Sigmoid colon (tissue), 7 donors: ENCODE measurements around the gene SNX24. TPM values are rescaled to one million over a fixed set of nuclear protein-coding genes. Genes with fewer than 3 reads are reported as not detected.

ENCODE experiments used
- DNase-seq: peaks from one replicate; pipeline ENCODE4 v3.0.0-alpha.2; 2019
- H3K27ac ChIP-seq, 4 donors: fragments of 200-600 bp; sonication (generic); one replicate each; pipeline ENCODE4 v1.5.1; 2016 to 2019; ENCODE audit warnings: mild to moderate bottlenecking in 1 of 4
- H3K27me3 ChIP-seq, 3 donors: fragments of 200-600 bp; sonication (generic); one replicate each; pipeline ENCODE4 v1.5.1; 2019; ENCODE audit warnings: mild to moderate bottlenecking in 1 of 3
- H3K36me3 ChIP-seq, 4 donors: fragments of 200-600 bp; sonication (generic); one replicate each; pipeline ENCODE4 v1.5.1; 2016 to 2019
- H3K4me1 ChIP-seq, 4 donors: fragments of 200-600 bp; sonication (generic); one replicate each; pipeline ENCODE4 v1.5.1; 2017 to 2019
- H3K4me3 ChIP-seq, 4 donors: fragments of 200-600 bp; sonication (generic); one replicate each; pipeline ENCODE4 v1.5.1; 2017 to 2019; ENCODE audit warnings: mild to moderate bottlenecking in 2 of 4, moderate library complexity in 1 of 4
- H3K9me3 ChIP-seq, 4 donors: fragments of 200-600 bp in 3 of 4; sonication (generic) in 3 of 4; one replicate each; pipeline versions ENCODE4 v1.5.1 to v1.6.1; 2013 to 2019
- CTCF ChIP-seq, 4 experiments: fragments of 450-650 bp in 3 of 4; fragments of 200-600 bp in 1 of 4; IDR thresholded peaks; one replicate each; pipeline ENCODE4 v1.5.1; 2016 to 2019; ENCODE audit warnings: antibody characterized with exemption in 4 of 4, mild to moderate bottlenecking in 3 of 4, moderate library complexity in 2 of 4
- EP300 ChIP-seq, 4 donors: sonication (generic); formaldehyde crosslinking; IDR thresholded peaks; one replicate each; pipeline ENCODE4 v1.6.1; 2017; ENCODE audit warnings: antibody characterized with exemption in 4 of 4
- POLR2A ChIP-seq, 2 donors: fragments of 450-650 bp; IDR thresholded peaks; one replicate each; pipeline ENCODE4 v1.6.1; 2016; ENCODE audit warnings: antibody characterized with exemption in 2 of 2, mild to moderate bottlenecking in 2 of 2, moderate library complexity in 2 of 2
- POLR2AphosphoS5 ChIP-seq, 4 donors: sonication (generic); formaldehyde crosslinking; IDR thresholded peaks; one replicate each; pipeline ENCODE4 v1.6.1; 2017; ENCODE audit warnings: antibody characterized with exemption in 4 of 4
- WGBS, 2 donors: extraction: QIAGEN DNeasy Blood & Tissue Kit; methylation state at CpG; one replicate each; pipeline ENCODE4 v1.1.7; 2013; 5-methylcytosine and 5-hydroxymethylcytosine counted together
- intact Hi-C: fragments of 100-400 bp; cut with DNase I; formaldehyde crosslinking; loops from one replicate; pipeline ENCODE4 v1.15.1; 2023
- polyA plus RNA-seq, 3 donors: library from polyadenylated mRNA; stranded (reverse); fragments of 200-250 nt; gene quantifications; one replicate each; pipeline ENCODE4 v1.2.3, GENCODE V29; 2013
- total RNA-seq, 4 donors: library from RNA; depleted of rRNA; stranded (reverse); fragments of >200 nt; gene quantifications; one replicate each; pipeline ENCODE4 v1.1.0, GENCODE V29; 2016
- donor health status: healthy with polysubstance abuse.
- donor health status: Bipolar disorder and iron deficiency.
- donor health status: healthy.

Gene SNX24
- total and polyA plus RNA-seq, 7 donors, result 7.3 to 28.2 (median 10.7) TPM

- DNase-seq, result no peak
- Histone ChIP-seq H3K9me3 (no peaks in the 10 kb centered on the region), H3K27ac (no peak overlapping the region), H3K4me3 (no peak overlapping the region), H3K27me3 (no peaks in the 10 kb centered on the region), H3K36me3 (peaks cover 0 to 48% (median 9%) of the 10 kb centered on the region in 4 donors), H3K4me1 (no peaks in the 10 kb centered on the region)
- no peak for TF ChIP-seq POLR2A (IDR thresholded peaks at IDR 0.05)
- TF ChIP-seq EP300 (IDR thresholded peaks at IDR 0.05), result no peak
- TF ChIP-seq POLR2AphosphoS5 (IDR thresholded peaks at IDR 0.05), result no peak
- no peak for TF ChIP-seq CTCF (IDR thresholded peaks at IDR 0.05)
- WGBS, 2 donors, result 89 to 94% methylated on average over 5 of the region's 5 CpGs
- intact Hi-C loops, result no loop called here
Measured at GRCh38 chr5:122816756-122817155, 28.7 kb upstream of the SNX24 start.

GRCh38 chr5:122831984-122832383, 13.4 kb upstream of the SNX24 start:
- Histone ChIP-seq H3K9me3 (no peaks in the 10 kb centered on the region), H3K36me3 (peaks cover 0 to 38% (median 6%) of the 10 kb centered on the region in 4 donors), H3K27me3 (no peaks in the 10 kb centered on the region), H3K4me3 (no peak overlapping the region), H3K27ac (no peak overlapping the region), H3K4me1 (no peaks in the 10 kb centered on the region)
- 85 to 90% methylated on average over 1 of the region's 1 CpG for WGBS, 2 donors
- intact Hi-C loops, result no loop called here
- DNase-seq, result no peak
- TF ChIP-seq EP300 (IDR thresholded peaks at IDR 0.05), result no peak
- no peak for TF ChIP-seq CTCF (IDR thresholded peaks at IDR 0.05)
- no peak for TF ChIP-seq POLR2A (IDR thresholded peaks at IDR 0.05)
- TF ChIP-seq POLR2AphosphoS5 (IDR thresholded peaks at IDR 0.05), result no peak

DNA sequence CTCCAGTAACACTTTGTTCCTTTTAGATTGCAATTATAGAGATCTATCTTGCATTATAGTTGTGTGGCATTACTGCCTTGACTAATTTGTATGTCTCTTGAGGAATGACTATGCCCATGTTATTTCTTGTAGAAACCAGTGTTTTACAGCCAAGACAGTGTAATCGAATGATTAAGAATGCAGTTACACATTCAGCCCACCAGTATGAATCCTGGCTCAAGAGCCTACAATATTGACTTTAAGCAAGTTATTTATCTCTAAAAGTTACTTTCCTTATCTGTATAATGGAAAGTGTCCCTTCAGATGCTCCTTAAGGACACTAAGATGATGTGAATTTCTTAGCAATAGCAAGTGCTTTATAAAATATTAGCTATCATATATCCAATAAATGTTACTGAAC, 9.7 kb upstream of the SNX24 start:
- TF ChIP-seq CTCF (IDR thresholded peaks at IDR 0.05) (no peak), EP300 (IDR thresholded peaks at IDR 0.05) (no peak), POLR2A (IDR thresholded peaks at IDR 0.05) (no peak), POLR2AphosphoS5 (IDR thresholded peaks at IDR 0.05) (no peak)
- intact Hi-C loops, result no loop called here

GRCh38 chr5:122836947-122837346, 8.5 kb upstream of the SNX24 start:
- intact Hi-C loops, result no loop called here
- H3K36me3 ChIP-seq, result no peaks in the 10 kb centered on the region
- no peak for DNase-seq
- no peak overlapping the region for H3K4me3 ChIP-seq
- TF ChIP-seq POLR2A (IDR thresholded peaks at IDR 0.05) (no peak), CTCF (IDR thresholded peaks at IDR 0.05) (no peak), EP300 (IDR thresholded peaks at IDR 0.05) (no peak), POLR2AphosphoS5 (IDR thresholded peaks at IDR 0.05) (no peak)
- H3K4me1 ChIP-seq, result no peaks in the 10 kb centered on the region
- H3K27ac ChIP-seq, result no peak overlapping the region
- 85 to 93% methylated on average over 3 of the region's 3 CpGs for WGBS, 2 donors
- H3K9me3 ChIP-seq, result no peaks in the 10 kb centered on the region
- H3K27me3 ChIP-seq, result no peaks in the 10 kb centered on the region

More for the DNA sequence above, 9.7 kb upstream of the SNX24 start:
- H3K4me3 ChIP-seq, result no peak overlapping the region
- H3K27ac ChIP-seq, result no peak overlapping the region
- 89 to 91% methylated on average over 1 of the region's 1 CpG for WGBS, 2 donors
- peaks cover 0 to under 1% (median 0%) of the 10 kb centered on the region in 4 donors for H3K36me3 ChIP-seq
- DNase-seq, result no peak
- H3K27me3 ChIP-seq, result no peaks in the 10 kb centered on the region
- no peaks in the 10 kb centered on the region for H3K4me1 ChIP-seq
- no peaks in the 10 kb centered on the region for H3K9me3 ChIP-seq

GRCh38 chr5:122839731-122840130, 5.7 kb upstream of the SNX24 start:
- no peak overlapping the region for H3K4me3 ChIP-seq
- no peak overlapping the region for H3K27ac ChIP-seq
- H3K9me3 ChIP-seq, result no peaks in the 10 kb centered on the region
- intact Hi-C loops, result no loop called here
- DNase-seq, result no peak
- 92 to 96% methylated on average over 4 of the region's 4 CpGs for WGBS, 2 donors
- TF ChIP-seq CTCF (IDR thresholded peaks at IDR 0.05), result no peak
- TF ChIP-seq EP300 (IDR thresholded peaks at IDR 0.05), result no peak
- no peak for TF ChIP-seq POLR2AphosphoS5 (IDR thresholded peaks at IDR 0.05)
- no peak for TF ChIP-seq POLR2A (IDR thresholded peaks at IDR 0.05)
- H3K36me3 ChIP-seq, result no peaks in the 10 kb centered on the region
- H3K4me1 ChIP-seq, result peaks cover 0 to 9% (median 7%) of the 10 kb centered on the region in 4 donors
- H3K27me3 ChIP-seq, result no peaks in the 10 kb centered on the region
